Activated CD4-positive, alpha-beta T cell treated with anti-CD3 and anti-CD28 coated beads, Interleukin-2, amount 50 U/mL, for 24 hours (primary cell): ENCODE data around the gene PLEKHM1.
"Not testable (repeated sequence)": the region's sequence is repeated elsewhere in the genome, so short reads cannot be mapped to it uniquely, and the experiment has no call there.

ENCODE experiments used
- DNase-seq, 2 donors: peaks; one replicate each; pipeline ENCODE4 v3.0.0-alpha.2; 2020; ENCODE audit warnings: low read depth in 1 of 2, low spot score in 1 of 2

Gene PLEKHM1

GRCh38 chr17:45461524-45462327 lies 28.8 kb downstream of the PLEKHM1 start:
- DNase-seq, result not testable (repeated sequence)

GRCh38 chr17:45460422-45460821 lies 30.1 kb downstream of the PLEKHM1 start:
- DNase-seq, result not testable (repeated sequence)

- DNase-seq, result not testable (repeated sequence)
Observed at GRCh38 chr17:45454341-45454740, 36.2 kb downstream of the PLEKHM1 start.

- not testable (repeated sequence) for DNase-seq
Observed at GRCh38 chr17:45453731-45454130, 36.8 kb downstream of the PLEKHM1 start.

- DNase-seq, result not testable (repeated sequence)
Observed at GRCh38 chr17:45453225-45453534, 37.3 kb downstream of the PLEKHM1 start.

GRCh38 chr17:45452329-45453224 lies 37.9 kb downstream of the PLEKHM1 start:
- DNase-seq, result not testable (repeated sequence)

- not testable (repeated sequence) for DNase-seq
Observed at GRCh38 chr17:45451660-45452059, 38.9 kb downstream of the PLEKHM1 start.

GRCh38 chr17:45451131-45451530 lies 39.4 kb downstream of the PLEKHM1 start:
- no peak for DNase-seq

GRCh38 chr17:45449708-45450329 lies 40.7 kb downstream of the PLEKHM1 start:
- DNase-seq, result not testable (repeated sequence)

- not testable (repeated sequence) for DNase-seq
Observed at GRCh38 chr17:45449260-45449659, 41.3 kb downstream of the PLEKHM1 start.

GRCh38 chr17:45448483-45448882 lies 42.0 kb downstream of the PLEKHM1 start:
- not testable (repeated sequence) for DNase-seq

GRCh38 chr17:45448066-45448465 lies 42.5 kb downstream of the PLEKHM1 start:
- DNase-seq, result not testable (repeated sequence)

- DNase-seq, result not testable (repeated sequence)
Observed at GRCh38 chr17:45447650-45448049, 42.9 kb downstream of the PLEKHM1 start.

- DNase-seq, result not testable (repeated sequence)
Observed at GRCh38 chr17:45446872-45447625, 43.5 kb downstream of the PLEKHM1 start.

GRCh38 chr17:45445901-45446743 lies 44.4 kb downstream of the PLEKHM1 start:
- not testable (repeated sequence) for DNase-seq

- DNase-seq, result not testable (repeated sequence)
Observed at GRCh38 chr17:45444856-45445820, 45.4 kb downstream of the PLEKHM1 start.

- not testable (repeated sequence) for DNase-seq
Observed at GRCh38 chr17:45444301-45444700, 46.2 kb downstream of the PLEKHM1 start.

GRCh38 chr17:45443371-45444260 lies 46.9 kb downstream of the PLEKHM1 start:
- DNase-seq, result not testable (repeated sequence)
